IgD-negative memory B cell (primary cell): ENCODE measurements around the gene PDE8B. TPM values are rescaled to one million over a fixed set of nuclear protein-coding genes. Genes with fewer than 3 reads are reported as not detected.

Source experiments
- H3K27ac Mint-ChIP-seq, 3 donors: one replicate each; pipeline ENCODE4 v1.8.0; 2020 to 2022; ENCODE audit warnings: mild to moderate bottlenecking in 3 of 3, mixed read lengths in 3 of 3, moderate library complexity in 1 of 3
- H3K27me3 Mint-ChIP-seq: one replicate; pipeline ENCODE4 v1.8.0; 2021; ENCODE audit warnings: mixed read lengths
- H3K36me3 Mint-ChIP-seq: one replicate; pipeline ENCODE4 v1.8.0; 2020; ENCODE audit warnings: mild to moderate bottlenecking, mixed read lengths
- H3K4me1 Mint-ChIP-seq, 3 donors: one replicate each; pipeline ENCODE4 v1.8.0; 2020 to 2022; ENCODE audit warnings: mixed read lengths in 3 of 3, mild to moderate bottlenecking in 1 of 3
- H3K4me3 Mint-ChIP-seq, 4 donors: one replicate each; pipeline ENCODE4 v1.8.0; 2020 to 2022; ENCODE audit warnings: mild to moderate bottlenecking in 4 of 4, mixed read lengths in 4 of 4, moderate library complexity in 3 of 4
- H3K9me3 Mint-ChIP-seq, 3 donors: one replicate each; pipeline ENCODE4 v1.8.0; 2020 to 2021; ENCODE audit warnings: mixed read lengths in 3 of 3, mild to moderate bottlenecking in 1 of 3
- polyA plus RNA-seq: library from polyadenylated mRNA; unstranded; fragments of 300-500 nt; fragmentation: Illumina TruSeq; gene quantifications from one replicate; pipeline ENCODE4 v1.2.3, GENCODE V29; 2021

The PDE8B gene
- not detected for polyA plus RNA-seq

- H3K4me3 Mint-ChIP-seq: peak within 1 kb of the TSS in 3 of 4 donors; percentile 72 to 92 (median 91)
- H3K27me3 Mint-ChIP-seq: peaks cover 47% of the 10 kb centered on the region
- H3K4me1 Mint-ChIP-seq: peaks cover 8 to 11% (median 9%) of the 10 kb centered on the region in 3 donors
- H3K27ac Mint-ChIP-seq: no peak within 1 kb of the TSS
- peaks cover 0 to 6% (median 0%) of the 10 kb centered on the region in 3 donors for H3K9me3 Mint-ChIP-seq
- H3K36me3 Mint-ChIP-seq: no peaks in the 10 kb centered on the region
Measured at GRCh38 chr5:77210091-77210963, at the start of gene PDE8B. PDE8B (plus strand) TSS chr5:77210680; CDS start chr5:77210926, 246 bp downstream.

GRCh38 chr5:77163453-77163852 lies 47.0 kb upstream of the PDE8B start:
- peaks cover 0 to 4% (median 0%) of the 10 kb centered on the region in 3 donors for H3K9me3 Mint-ChIP-seq
- H3K27me3 Mint-ChIP-seq: peaks cover 5% of the 10 kb centered on the region

GRCh38 chr5:77167063-77167462 lies 43.4 kb upstream of the PDE8B start:
- peaks cover 13% of the 10 kb centered on the region for H3K27me3 Mint-ChIP-seq
- no peak overlapping the region for H3K27ac Mint-ChIP-seq
- peaks cover 0 to 2% (median 0%) of the 10 kb centered on the region in 3 donors for H3K4me1 Mint-ChIP-seq

More at GRCh38 chr5:77163453-77163852, 47.0 kb upstream of the PDE8B start:
- Mint-ChIP-seq H3K4me3 (no peak overlapping the region), H3K36me3 (no peaks in the 10 kb centered on the region), H3K27ac (no peak overlapping the region), H3K4me1 (no peaks in the 10 kb centered on the region)

GRCh38 chr5:77167695-77168121 lies 42.8 kb upstream of the PDE8B start:
- no peak overlapping the region for H3K27ac Mint-ChIP-seq
- peaks cover 0 to 2% (median 0%) of the 10 kb centered on the region in 3 donors for H3K4me1 Mint-ChIP-seq
- H3K4me3 Mint-ChIP-seq: no peak overlapping the region
- no peaks in the 10 kb centered on the region for H3K36me3 Mint-ChIP-seq
- peaks cover 13% of the 10 kb centered on the region for H3K27me3 Mint-ChIP-seq
- peaks cover 0 to 1% (median 0%) of the 10 kb centered on the region in 3 donors for H3K9me3 Mint-ChIP-seq

More at GRCh38 chr5:77167063-77167462, 43.4 kb upstream of the PDE8B start:
- Mint-ChIP-seq H3K9me3 (peaks cover 0 to 1% (median 0%) of the 10 kb centered on the region in 3 donors), H3K4me3 (no peak overlapping the region), H3K36me3 (no peaks in the 10 kb centered on the region)

GRCh38 chr5:77168161-77168878 lies 42.2 kb upstream of the PDE8B start:
- Mint-ChIP-seq H3K4me1 (peaks cover 0 to 2% (median 0%) of the 10 kb centered on the region in 3 donors), H3K36me3 (no peaks in the 10 kb centered on the region), H3K27ac (no peak overlapping the region), H3K27me3 (peaks cover 13% of the 10 kb centered on the region), H3K9me3 (peaks cover 0 to 1% (median 0%) of the 10 kb centered on the region in 3 donors), H3K4me3 (no peak overlapping the region)

- Mint-ChIP-seq H3K9me3 (peaks cover 0 to 1% (median 0%) of the 10 kb centered on the region in 3 donors), H3K4me3 (no peak overlapping the region), H3K27ac (no peak overlapping the region), H3K36me3 (no peaks in the 10 kb centered on the region), H3K27me3 (peaks cover 13% of the 10 kb centered on the region), H3K4me1 (peaks cover 0 to 2% (median 0%) of the 10 kb centered on the region in 3 donors)
Measured at GRCh38 chr5:77168879-77169244, 41.6 kb upstream of the PDE8B start.

GRCh38 chr5:77170196-77170890 lies 40.1 kb upstream of the PDE8B start:
- Mint-ChIP-seq H3K4me3 (no peak overlapping the region), H3K36me3 (no peaks in the 10 kb centered on the region), H3K27ac (no peak overlapping the region), H3K4me1 (peaks cover 0 to 2% (median 0%) of the 10 kb centered on the region in 3 donors), H3K9me3 (peaks cover 0 to 1% (median 0%) of the 10 kb centered on the region in 3 donors), H3K27me3 (peaks cover 13% of the 10 kb centered on the region)

GRCh38 chr5:77171141-77171910 lies 39.2 kb upstream of the PDE8B start:
- Mint-ChIP-seq H3K4me3 (no peak overlapping the region), H3K27ac (no peak overlapping the region), H3K27me3 (peaks cover 13% of the 10 kb centered on the region), H3K4me1 (peaks cover 0 to 2% (median 0%) of the 10 kb centered on the region in 3 donors), H3K9me3 (peaks cover 0 to 1% (median 0%) of the 10 kb centered on the region in 3 donors), H3K36me3 (no peaks in the 10 kb centered on the region)

GRCh38 chr5:77172713-77173328 lies 37.7 kb upstream of the PDE8B start:
- Mint-ChIP-seq H3K27ac (no peak overlapping the region), H3K4me1 (peaks cover 0 to 2% (median 0%) of the 10 kb centered on the region in 3 donors), H3K36me3 (no peaks in the 10 kb centered on the region), H3K9me3 (peaks cover 0 to 1% (median 0%) of the 10 kb centered on the region in 3 donors), H3K27me3 (peaks cover 13% of the 10 kb centered on the region), H3K4me3 (no peak overlapping the region)

- peaks cover 8% of the 10 kb centered on the region for H3K27me3 Mint-ChIP-seq
- H3K4me3 Mint-ChIP-seq: no peak overlapping the region
- peaks cover 0 to 1% (median 0%) of the 10 kb centered on the region in 3 donors for H3K9me3 Mint-ChIP-seq
- no peak overlapping the region for H3K27ac Mint-ChIP-seq
- no peaks in the 10 kb centered on the region for H3K36me3 Mint-ChIP-seq
- peaks cover 0 to 2% (median 0%) of the 10 kb centered on the region in 3 donors for H3K4me1 Mint-ChIP-seq
Measured at GRCh38 chr5:77174526-77174925, 36.0 kb upstream of the PDE8B start.

GRCh38 chr5:77175231-77175630 lies 35.2 kb upstream of the PDE8B start:
- peaks cover 8% of the 10 kb centered on the region for H3K27me3 Mint-ChIP-seq
- peaks cover 0 to 2% (median 0%) of the 10 kb centered on the region in 3 donors for H3K4me1 Mint-ChIP-seq
- H3K9me3 Mint-ChIP-seq: peaks cover 0 to under 1% (median 0%) of the 10 kb centered on the region in 3 donors
- H3K36me3 Mint-ChIP-seq: no peaks in the 10 kb centered on the region
- no peak overlapping the region for H3K4me3 Mint-ChIP-seq
- H3K27ac Mint-ChIP-seq: no peak overlapping the region

GRCh38 chr5:77176429-77176828 lies 34.1 kb upstream of the PDE8B start:
- H3K36me3 Mint-ChIP-seq: no peaks in the 10 kb centered on the region
- H3K27me3 Mint-ChIP-seq: peaks cover 10% of the 10 kb centered on the region
- peaks cover 0 to 1% (median 0%) of the 10 kb centered on the region in 3 donors for H3K4me1 Mint-ChIP-seq
- H3K27ac Mint-ChIP-seq: no peak overlapping the region
- no peak overlapping the region for H3K4me3 Mint-ChIP-seq
- no peaks in the 10 kb centered on the region for H3K9me3 Mint-ChIP-seq

- peaks cover 0 to 1% (median 0%) of the 10 kb centered on the region in 3 donors for H3K4me1 Mint-ChIP-seq
- H3K27ac Mint-ChIP-seq: no peak overlapping the region
- H3K4me3 Mint-ChIP-seq: no peak overlapping the region
- H3K9me3 Mint-ChIP-seq: no peaks in the 10 kb centered on the region
- H3K36me3 Mint-ChIP-seq: no peaks in the 10 kb centered on the region
- H3K27me3 Mint-ChIP-seq: peaks cover 15% of the 10 kb centered on the region
Measured at GRCh38 chr5:77177576-77177975, 32.9 kb upstream of the PDE8B start.
